ENCODE results near the gene PRKCZ.

DNA sequence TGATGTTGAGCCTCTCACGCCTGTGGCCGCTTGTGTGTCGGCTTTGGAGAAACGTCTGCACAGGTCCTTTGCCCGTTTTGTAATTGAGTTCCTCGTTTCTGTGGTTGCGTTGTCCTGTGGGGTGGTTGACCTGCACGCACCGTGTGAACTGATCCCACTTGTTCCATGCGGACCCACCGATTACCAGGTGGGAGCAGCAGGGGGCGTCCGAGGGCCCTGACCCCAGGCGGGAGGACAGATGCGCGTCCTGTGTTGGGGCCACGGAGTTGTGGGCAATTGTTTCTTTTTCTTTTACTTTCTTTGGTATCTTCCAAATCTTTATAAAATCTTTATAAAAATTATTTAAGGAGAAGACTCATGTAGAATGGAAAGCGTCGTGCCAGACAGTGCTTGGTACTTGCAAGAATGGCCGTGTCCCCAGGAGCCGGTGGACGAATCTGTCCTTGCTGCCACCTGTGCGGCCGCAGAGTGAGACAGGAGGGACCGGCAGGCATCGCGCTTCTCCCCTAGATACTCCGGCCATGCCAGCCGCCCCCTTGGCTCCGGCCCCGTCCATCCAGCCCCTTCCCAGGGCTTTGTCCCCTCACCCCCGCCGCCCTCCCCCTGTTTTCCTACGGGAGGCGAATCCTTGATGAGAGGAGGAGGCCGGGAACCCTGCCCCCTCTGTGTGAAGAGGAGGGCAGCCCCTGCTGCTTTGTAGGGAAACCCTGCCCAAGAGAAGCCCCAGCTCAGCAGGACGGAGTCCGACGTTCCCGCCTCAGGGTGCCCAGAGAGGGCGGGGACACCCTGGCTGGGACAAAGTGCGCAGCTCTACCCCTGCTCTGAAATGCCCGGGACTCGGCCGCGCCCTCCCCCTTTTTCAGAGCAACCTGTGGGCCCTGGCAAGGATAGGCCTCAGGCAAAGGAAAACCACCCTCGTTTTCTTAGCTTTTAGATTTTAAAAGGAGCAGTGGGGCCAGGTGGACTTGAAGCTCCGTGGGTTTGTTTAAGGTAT is 41.7 kb downstream of the PRKCZ start:
- TF ChIP-seq POLR2A (IDR thresholded peaks at IDR 0.05) (no peak), POLR2AphosphoS5 (IDR thresholded peaks at IDR 0.05) (no peak)
- TF ChIP-seq, protein P1, sequence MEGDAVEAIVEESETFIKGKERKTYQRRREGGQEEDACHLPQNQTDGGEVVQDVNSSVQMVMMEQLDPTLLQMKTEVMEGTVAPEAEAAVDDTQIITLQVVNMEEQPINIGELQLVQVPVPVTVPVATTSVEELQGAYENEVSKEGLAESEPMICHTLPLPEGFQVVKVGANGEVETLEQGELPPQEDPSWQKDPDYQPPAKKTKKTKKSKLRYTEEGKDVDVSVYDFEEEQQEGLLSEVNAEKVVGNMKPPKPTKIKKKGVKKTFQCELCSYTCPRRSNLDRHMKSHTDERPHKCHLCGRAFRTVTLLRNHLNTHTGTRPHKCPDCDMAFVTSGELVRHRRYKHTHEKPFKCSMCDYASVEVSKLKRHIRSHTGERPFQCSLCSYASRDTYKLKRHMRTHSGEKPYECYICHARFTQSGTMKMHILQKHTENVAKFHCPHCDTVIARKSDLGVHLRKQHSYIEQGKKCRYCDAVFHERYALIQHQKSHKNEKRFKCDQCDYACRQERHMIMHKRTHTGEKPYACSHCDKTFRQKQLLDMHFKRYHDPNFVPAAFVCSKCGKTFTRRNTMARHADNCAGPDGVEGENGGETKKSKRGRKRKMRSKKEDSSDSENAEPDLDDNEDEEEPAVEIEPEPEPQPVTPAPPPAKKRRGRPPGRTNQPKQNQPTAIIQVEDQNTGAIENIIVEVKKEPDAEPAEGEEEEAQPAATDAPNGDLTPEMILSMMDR (IDR thresholded peaks at IDR 0.05), result no peak
